GM21390 (cell line): ENCODE results near the gene MAPRE3.
"Not testable (repeated sequence)": the region's sequence is repeated elsewhere in the genome, so short reads cannot be mapped to it uniquely, and the experiment has no call there.

Experiments
- ATAC-seq: cut with Tn5 transposase; IDR thresholded peaks from one replicate; pipeline ENCODE4 v1.9.1; 2021; ENCODE audit not compliant: unreplicated experiment

The MAPRE3 gene

DNA sequence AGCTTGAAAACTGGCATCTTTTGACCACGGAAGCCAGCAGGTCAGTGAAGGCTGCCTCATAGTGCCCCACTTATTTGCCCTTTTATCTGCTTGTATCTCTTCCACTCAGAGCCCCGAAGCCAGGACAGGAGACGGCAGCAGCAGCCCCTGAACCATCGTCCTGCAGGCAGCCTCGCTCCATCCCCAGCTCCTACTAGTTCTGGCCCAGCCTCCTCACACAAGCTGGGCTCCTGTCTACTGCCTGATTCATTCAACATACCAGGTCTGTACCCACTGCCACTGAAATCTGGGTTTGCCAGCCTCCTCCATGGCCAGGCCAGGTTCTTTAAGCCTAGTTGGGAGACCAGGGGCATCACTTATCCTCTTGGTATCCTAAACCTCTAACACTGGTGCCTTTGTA lies 96.9 kb downstream of the MAPRE3 start:
- ATAC-seq = no peak

DNA sequence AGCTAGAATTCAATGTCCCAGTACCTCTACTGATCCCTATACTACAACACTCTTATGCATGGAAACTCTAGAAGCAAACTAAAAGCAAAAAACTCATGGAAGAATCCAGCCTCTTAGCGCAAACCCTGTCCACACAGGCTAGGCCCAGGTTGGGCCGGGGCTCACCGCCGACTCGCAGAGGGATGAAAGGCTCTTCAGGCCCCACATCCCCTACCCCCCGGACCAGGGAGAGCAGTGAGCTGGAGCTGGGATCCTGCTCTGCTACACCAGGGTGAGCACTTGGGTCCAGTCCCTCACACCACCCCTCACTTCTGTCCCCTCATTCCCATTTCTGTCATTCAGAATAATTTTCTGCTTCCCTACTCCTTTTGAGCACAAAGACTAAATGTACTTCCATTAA lies 99.0 kb downstream of the MAPRE3 start:
- ATAC-seq = no peak

DNA sequence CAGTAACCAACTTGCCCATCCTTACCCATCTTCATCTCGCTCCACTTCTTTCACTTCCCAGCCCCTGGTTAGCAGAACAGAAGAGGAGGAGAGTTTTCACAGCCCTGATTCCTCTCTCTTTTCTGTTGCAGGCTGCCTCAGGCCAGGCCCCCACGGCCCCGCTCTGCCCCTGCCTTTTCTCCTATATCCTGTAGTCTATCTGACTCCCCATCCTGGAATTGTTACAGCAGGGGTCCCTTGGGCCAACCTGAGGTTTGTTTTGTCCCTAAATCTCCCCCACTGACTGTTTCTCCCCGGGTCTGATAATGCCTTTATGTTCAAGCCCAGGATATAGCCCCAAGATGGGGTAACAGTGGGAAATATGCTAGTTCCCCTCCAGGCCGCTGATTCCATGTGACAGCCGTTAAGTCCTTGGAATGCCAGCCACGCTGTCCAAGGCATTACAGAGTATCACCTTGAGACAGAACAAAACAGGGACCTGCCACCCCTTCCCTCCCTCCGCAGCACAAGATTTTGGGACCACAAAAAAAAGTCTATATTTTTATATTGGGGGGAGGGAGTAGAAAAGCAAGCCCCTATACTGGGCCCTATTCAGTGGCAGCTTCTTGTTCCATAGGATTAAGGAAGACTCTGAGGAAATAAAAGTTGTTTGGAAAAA lies 99.7 kb downstream of the MAPRE3 start:
- ATAC-seq = no peak

DNA sequence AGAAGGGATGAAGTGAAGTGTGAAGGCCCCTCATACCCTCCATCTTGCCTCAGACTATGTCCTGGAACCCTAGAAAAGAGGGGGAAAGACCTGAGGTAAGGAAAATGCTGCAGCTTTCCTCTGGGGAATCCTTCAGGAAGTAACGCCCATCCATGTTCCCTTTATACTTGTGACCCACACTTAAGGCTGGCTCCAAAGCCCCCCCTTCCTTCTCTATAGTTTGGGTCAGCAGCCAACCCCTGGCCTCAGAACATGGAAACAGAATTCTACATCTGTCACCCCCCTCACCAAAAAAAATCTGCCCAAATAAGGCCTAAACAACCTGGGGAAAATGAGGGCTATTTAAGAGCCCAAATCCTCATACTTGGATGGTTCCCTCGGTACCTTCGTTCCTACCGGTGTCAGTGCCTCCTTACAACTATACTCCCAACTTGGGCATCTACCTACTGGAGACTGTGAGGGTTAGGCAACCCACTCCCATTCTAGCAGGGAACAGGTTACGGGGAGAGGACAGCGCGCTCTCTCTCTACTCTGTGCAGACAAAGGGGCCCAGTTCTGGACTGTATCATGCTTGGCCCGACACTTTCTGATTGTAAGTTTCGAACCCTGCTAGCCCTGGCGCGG lies 100.3 kb downstream of the MAPRE3 start:
- ATAC-seq = peak; percentile 2

DNA sequence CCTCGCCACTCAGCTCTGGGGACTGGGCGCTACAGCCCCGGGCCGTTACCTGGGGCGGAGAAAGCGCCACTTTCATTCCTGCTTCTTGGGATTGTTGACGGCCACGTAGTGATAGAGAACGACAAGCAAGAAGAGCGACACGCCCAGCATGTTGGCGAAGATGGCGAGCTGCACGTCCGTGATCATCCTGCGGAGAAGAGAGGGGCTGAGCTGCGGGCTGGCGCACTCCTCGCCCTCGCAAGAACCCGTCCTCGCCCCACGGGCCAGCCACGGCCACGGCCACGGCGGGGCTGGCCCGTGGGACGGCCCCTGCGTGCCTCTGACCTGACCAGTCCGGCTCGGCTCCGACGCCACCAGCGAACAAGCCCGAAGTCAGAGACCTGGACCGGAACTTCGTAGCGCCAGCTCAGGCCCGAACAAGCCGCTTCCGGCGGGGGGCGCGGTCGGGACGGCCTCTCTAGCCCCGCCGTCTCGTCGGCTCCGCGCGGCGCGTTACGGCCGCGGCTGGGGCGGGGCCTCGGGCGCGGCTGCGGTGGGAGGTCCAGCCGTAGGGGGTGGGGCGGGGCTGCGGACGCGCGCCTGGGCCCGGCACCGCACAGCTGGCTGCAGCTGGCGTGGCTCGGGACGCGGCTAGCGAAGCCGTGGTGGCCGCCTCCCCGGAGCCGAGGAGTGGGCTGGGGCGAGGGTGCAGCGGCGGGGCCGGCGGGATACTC lies 101.0 kb downstream of the MAPRE3 start, which contains the start of gene OST4:
OST4 (minus strand) TSS at position 378 of the 713 bp plus-strand sequence.
- ATAC-seq = peak; percentile 87

DNA sequence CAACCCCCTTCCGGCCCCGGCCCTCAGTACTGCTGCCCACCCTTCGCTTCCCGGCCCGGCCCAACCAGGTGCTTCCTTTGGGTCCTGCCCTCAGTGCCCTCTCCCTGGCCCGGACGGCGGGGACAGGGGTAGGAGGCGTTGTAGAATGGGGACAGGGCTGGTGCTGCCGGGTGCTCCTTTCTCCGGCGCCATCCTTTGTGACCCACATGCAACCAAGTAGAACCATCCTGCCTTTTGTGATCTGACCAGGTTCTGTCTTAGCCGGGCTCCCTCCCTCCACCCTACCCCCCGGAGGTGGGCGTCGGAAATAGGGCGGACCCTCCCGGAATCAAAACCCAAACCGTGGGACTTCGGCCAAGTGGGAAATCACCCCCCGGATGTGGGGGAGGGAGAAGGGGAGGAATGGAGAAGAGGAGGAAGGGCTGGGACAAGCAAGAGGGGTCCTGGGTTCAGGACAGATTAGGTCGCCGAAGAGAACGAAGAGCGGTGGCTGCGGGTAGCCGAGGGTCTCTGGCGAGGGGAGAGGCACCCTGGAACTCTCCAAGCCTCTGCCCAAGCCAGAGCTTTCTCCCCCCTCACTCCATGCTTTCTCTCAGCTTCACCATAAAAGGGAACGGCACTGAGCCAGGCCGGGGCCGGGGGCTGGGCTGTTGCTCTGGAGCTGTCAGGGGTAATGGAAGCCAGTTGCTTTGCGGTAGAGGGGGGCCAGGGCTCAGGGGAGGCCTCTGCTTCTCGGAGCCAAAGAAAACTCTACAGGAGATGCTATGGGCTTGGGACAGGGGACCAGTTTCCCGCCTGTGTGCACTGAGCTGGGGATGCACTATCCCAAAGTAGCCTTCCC lies 101.8 kb downstream of the MAPRE3 start:
- ATAC-seq = peak; percentile 8

DNA sequence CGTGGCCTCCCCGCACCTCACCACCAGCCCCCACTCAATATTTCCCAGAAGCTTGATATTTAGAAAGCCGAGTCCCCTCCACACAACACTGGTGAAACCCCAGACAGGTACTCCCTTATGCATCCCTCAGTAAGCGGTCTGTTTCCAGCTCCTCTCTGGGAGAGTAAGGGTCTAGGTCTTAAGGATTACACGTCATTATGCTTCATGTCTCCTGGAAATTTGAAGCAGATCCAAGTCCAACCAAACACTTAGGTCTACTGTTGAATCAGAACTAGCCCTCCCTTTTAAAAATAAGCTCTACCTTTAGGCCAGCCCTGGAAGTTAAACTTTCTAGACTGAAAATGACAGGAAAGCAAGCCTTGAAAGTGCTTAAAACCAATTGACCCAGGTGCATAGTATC lies 102.5 kb downstream of the MAPRE3 start:
- ATAC-seq = no peak

DNA sequence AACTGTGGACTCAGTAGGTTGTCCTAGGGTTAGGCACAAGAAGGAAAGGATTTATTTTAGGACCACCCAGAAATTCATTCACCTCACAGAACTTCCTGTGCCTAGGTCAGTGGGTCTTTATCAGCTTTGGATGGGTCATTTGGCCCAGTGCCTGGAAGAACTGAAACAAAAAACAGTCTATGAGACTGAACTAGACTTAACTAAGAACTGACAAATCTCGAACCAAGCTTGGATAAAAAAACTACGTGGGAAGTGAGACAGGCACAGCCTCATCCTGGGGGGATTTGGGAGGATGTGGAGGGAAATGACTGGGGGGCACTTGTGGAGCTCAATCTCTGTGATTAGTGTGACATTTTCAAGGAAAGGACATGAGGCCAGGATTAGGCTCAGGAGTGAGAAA lies 103.3 kb downstream of the MAPRE3 start:
- ATAC-seq = no peak

DNA sequence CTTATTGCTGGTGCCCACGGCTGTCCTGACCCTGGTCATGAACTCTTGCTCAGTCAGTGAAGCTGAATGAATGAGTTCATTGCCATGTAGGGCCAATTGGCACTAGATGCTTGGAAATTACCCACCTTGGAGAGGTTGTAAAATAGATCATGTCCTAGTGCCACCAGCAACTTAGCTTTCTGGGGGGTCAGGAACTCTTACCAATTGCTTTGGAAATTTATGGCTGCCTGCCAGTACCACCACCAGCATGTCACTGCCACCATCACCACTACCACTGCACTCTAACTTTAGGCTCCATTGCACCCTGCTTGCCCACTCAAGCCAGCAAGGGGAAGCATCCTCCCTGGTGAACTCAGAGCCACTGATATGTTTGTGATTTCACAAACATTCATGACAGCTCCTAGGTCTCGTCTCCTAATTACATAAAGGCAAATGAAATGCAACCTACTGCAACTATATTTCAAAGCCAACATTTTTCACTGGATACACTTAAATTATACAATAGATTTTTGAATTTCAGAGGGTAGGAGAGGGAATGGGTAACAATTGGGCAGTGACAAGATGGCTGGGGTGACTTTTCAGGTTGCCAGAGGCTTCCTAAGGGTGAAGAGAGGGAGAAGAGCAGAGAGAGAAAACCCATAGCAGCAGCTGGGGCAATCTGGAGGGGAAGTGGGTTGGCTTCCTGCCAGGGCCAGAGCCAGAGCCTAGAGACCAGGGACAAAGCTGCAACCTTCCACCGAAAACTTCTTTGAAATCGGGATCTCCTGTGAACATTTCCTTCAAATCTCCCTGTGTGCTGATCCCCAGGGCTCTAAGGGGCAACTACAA lies 104.5 kb downstream of the MAPRE3 start:
- no peak for ATAC-seq

DNA sequence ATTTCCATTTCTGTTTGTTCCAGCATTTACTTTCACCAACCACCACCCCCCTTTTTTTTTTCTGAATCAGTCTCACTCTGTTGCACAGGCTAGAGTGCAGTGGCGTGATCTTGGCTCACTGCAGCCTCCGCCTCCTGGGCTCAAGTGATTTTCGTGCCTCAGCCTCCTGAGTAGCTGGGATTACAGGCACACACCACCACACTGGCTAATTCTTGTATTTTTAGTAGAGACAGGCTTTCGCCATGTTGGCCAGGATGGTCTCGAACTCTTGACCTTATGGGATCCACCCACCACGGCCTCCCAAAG lies 105.1 kb downstream of the MAPRE3 start:
- ATAC-seq = not testable (repeated sequence)

DNA sequence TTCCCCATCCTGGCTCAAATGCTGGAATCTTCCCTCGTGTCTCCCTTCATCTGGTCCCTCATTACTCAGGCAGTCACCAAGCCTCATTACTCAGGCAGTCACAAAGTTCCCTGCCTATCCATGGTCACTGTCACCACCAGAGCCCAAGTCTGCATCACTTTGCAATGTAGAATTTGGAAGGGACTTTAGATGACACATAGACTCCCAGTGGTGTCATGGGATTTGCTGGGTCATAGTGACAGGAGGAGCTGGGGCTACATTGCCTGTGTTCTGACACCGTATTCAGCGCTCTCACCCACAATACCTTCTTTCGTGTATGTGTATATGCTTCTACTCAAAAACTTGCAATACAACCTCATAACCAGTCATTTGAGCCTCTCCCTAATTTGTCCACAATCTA lies 105.9 kb downstream of the MAPRE3 start:
- no peak for ATAC-seq
